Neural progenitor cell (in vitro differentiated cells): Measurements from ENCODE around the gene HNRNPD.

ENCODE experiments used
- CTCF ChIP-seq: fragments of 200-600 bp; sonication (generic); IDR thresholded peaks from 2 replicates; pipeline ENCODE4 v1.5.1; 2017; ENCODE audit warnings: antibody characterized with exemption, mild to moderate bottlenecking
- EZH2 ChIP-seq: fragments of 200-600 bp; sonication (generic); IDR thresholded peaks from 2 replicates; pipeline ENCODE4 v1.6.1; 2017; ENCODE audit warnings: antibody characterized with exemption, mild to moderate bottlenecking, moderate library complexity

- TF ChIP-seq EZH2 (no peak), CTCF (no peak)
Observed at GRCh38 chr4:82421796-82422560, 48.2 kb upstream of the HNRNPD start.
